Activated gamma-delta T cell treated with anti-CD3 and anti-CD28 coated beads, Interleukin-2, amount 50 U/mL, for 16 hours (primary cell): ENCODE results near the gene SLC7A7.
"Not testable (repeated sequence)": the region's sequence is repeated elsewhere in the genome, so short reads cannot be mapped to it uniquely, and the experiment has no call there.

Source experiments
- DNase-seq: peaks from one replicate; pipeline ENCODE4 v3.0.0-alpha.2; 2020; ENCODE audit warnings: low read depth

SLC7A7 gene

DNA sequence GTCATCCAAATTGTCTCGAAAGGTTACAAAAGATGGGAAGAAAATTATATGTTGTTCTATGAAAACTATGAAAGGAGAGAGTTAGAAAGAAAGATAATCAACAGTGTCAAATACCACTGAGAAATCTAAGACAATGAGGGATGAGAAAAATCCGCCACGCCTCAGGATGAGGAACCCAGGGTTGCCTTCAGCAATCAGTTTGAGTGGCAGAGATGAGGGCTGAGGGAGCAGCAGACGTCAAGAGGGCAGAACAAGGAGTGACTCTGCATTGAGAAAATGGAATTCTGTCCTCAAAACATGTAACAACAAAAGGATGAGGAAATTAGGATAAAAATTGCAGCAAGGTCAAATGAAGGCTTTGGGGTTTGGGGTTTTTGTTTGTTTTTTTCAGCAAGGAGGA, 67.0 kb downstream of the SLC7A7 start:
- no peak for DNase-seq

DNA sequence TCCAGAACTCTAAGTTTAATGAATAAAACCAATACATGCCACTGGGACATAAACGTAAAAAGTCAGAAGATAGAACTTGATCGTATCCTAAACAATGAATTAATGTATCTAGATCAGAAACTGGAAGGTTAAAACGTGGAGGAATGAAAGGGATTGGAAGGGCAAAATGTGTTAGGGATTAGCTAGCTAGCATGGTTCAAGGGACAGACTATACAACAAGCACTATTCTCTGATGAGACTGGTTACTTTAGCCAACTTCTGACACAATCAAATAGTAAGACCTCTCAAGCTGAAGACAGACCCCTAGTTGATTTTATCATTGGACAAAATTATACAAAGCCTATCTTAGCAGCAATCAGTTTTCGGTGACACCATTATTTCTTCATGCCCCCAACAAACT, 67.5 kb downstream of the SLC7A7 start:
- no peak for DNase-seq

DNA sequence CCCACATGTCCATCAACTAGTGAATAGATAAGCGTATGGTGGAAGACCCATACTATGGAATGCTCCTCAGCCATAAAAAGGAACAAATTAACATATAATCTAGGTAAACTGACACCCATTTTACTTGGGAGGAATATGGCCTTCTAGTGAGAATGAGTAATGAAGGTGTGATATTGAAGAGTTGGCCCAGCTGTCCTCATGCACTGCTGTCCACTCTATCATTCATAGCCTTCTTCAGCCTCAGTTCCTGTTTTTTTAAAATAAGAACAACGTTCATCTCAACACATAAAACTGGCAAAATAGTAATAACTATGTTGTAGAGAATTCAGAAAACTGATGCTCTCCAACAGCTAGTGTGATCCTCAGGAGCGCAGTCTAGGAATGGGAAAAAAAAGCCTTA, 75.2 kb downstream of the SLC7A7 start:
- DNase-seq, result no peak

DNA sequence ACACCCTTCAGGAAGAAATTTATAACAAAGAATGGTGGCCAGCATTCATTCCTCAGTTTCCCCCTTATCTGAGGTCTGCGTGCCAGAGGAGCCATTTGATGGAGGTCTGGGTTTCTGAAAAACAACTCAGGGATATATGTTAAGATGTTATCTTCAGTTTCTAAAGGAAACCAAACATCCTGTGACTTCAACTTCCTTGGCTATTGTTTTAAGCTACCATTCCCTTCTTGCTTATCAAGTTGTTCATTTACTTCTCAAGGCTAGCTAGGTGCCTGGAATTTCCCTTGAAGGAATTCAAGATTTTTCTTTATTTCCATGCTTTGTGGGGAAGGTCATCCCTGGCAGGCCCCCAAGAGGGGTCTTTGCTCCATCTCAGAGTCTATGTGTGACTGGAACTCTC, 75.8 kb downstream of the SLC7A7 start:
- no peak for DNase-seq

DNA sequence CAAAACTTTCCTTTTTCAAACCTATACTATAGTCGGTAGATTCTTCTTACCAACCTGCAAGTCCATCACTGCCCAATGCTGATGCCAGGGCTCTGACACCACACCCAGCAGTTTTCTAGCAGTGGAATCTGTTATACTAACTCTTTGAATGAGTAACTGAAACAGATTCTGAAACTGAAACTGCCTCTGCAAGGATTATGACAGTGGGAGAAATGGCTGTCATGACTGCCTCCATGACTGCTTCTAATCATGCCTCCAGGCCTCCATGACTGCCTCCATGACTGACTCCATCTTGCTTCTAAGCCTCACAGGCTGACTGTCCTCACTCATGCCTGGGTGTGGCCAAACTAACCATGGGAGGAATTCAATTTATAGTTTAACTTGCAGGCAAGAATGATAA, 78.2 kb downstream of the SLC7A7 start:
- DNase-seq, result no peak

DNA sequence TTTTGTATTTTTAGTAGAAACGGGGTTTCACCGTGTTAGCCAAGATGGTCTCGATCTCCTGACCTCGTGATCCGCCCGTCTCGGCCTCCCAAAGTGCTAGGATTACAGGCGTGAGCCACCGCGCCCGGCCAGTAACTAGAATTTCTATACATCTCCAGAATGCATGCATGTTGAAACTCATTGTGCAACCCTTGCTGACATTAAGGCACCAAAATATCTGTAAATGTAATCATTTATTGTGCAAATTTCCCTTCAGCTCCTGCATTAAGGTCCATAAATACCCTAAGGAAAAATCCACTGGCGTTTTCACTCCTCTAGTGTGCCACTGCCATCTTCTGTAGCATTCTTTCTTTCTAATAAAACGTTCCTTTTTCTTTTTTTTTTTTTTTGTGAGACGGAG, 78.9 kb downstream of the SLC7A7 start:
- not testable (repeated sequence) for DNase-seq

DNA sequence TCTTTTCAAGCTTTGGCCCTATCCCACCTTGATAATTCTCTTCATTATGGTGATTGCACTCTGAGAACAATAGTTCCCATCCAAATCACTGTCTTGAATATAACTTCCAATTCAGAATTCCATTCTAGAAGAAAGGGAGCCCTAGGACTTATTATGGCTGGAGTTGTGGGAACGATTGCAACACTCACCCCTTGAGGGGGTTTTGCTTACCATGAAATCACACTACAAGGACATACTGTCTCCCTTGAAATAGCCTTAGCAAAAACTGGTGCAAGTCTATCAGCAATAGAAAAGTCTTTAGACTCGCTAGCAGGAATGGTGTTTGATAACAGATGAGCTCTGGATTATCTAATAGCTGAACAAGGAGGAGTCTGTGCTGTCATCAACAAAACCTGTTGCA, 80.1 kb downstream of the SLC7A7 start:
- DNase-seq, result no peak

DNA sequence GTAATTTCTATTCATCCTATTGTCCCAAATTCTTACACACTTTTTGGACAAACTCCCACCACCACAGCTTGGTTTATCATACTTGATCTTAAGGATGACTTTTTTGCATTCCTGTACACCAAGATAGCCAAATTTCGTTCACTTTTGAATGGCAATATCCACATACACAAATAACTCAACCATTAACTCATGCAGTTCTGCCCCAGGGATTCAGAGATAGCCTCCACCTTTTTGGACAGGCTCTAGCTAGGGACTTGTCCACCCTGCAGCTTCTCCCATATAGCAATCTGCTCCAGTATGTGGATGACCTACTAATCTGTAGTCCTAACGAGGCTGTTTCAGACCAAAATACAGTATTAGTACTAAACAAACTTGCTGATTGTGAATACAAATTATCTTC, 81.4 kb downstream of the SLC7A7 start:
- no peak for DNase-seq

DNA sequence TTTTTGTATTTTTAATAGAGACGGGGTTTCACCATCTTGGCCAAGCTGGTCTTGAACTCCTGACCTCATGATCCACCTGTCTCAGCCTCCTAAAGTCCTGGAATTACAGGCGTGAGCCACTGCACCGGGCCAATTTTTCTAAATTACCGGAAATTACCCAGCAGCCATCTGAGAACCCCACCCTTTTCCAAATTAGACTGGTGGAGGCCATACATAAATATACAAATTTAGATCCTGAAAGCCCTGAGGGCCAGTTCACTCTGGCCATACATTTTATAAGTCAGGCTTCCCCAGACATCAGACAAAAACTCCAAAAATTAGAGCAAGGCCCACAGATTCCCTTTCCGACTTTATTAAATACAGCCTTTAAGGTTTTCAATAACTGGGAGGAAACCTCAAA, 83.2 kb downstream of the SLC7A7 start:
- DNase-seq, result not testable (repeated sequence)

DNA sequence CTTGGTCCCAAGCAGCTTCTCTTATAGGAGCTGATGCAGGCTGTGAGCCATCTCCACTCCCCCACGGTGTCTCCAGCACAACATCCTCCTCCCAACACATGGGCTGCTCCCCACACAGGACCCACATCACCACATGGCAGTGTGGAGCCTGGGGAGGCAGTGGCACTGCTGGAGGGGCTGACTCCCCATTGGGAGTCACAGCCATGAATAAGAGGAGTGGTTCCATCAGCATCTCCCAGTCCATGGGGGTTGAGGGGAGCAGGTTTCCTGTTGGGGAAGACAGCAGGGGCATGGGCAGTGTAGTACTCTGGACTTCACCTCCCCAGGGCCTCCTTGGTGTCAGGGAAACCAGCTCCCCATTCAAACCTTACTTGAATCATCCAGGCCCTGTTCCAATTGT, 89.2 kb downstream of the SLC7A7 start:
- no peak for DNase-seq

DNA sequence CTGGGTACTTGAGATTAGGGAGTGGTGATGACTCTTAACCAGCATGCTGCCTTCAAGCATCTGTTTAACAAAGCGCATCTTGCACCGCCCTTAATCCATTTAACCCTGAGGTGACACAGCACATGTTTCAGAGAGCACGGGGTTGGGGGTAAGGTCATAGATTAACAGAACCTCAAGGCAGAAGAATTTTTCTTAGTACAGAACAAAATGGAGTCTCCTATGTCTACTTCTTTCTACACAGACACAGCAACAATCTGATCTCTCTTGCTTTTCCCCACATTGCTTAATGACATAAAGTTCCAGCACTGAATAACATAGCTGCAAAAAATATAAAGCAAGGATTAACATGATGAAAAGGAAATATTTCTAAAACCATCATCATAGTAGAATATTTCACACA, 89.9 kb downstream of the SLC7A7 start:
- not testable (repeated sequence) for DNase-seq

DNA sequence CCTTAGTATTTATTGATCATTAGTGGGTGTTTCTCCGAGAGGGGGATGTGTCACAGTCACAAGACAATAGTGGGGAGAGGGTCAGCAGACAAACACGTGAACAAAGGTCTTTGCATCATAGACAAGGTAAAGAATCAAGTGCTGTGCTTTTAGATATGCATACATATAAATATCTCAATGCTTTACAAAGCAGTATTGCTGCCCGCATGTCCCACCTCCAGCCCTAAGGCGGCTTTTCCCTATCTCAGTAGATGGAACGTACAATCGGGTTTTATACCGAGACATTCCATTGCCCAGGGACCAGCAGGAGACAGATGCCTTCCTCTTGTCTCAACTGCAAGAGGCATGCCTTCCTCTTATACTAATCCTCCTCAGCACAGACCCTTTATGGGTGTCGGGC, 90.4 kb downstream of the SLC7A7 start:
- DNase-seq, result not testable (repeated sequence)

DNA sequence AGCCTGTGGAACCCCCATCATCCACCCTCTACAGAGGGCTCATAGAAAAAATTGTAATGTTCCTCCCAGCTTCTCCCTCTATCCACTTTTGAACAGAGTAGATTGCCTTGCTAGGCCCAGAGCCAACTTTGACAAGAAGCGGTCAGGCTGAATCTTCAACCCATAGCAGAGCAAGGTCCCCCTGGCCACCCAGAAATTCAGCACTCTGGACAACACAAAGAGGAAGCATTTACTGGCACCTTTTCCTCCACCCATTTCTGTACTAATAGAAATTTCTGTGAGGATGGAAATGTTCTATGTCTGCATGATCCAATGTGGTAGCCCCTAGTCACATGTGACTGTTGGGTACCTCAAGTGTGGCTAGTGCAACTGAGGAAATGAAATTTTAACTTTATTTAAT, 91.4 kb downstream of the SLC7A7 start:
- DNase-seq, result no peak
